ENCODE results near the gene GPC1.

DNA sequence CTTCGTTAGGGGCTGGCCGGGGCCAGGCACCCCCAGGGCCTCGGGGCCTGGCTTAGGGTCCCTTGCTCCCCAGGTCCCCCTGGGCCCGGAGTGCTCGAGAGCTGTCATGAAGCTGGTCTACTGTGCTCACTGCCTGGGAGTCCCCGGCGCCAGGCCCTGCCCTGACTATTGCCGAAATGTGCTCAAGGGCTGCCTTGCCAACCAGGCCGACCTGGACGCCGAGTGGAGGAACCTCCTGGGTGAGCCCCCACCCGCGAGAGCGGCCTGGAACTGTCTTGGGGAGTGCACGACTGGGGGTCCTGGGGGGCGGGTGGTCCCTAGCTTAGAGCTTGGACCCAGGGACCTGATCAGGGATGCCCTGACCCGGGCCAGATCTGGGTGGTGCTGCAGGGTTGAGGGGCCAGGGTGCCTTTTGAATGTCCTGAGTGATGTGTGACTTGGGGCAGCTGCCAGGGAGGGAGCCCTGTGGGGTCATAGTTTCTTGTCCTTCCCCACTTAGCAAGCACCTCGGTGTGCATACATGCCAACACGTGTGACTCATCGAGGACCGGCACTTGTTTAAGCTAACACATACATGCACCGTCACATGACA is 27.9 kb downstream of the GPC1 start:
- TF ChIP-seq, protein P1, sequence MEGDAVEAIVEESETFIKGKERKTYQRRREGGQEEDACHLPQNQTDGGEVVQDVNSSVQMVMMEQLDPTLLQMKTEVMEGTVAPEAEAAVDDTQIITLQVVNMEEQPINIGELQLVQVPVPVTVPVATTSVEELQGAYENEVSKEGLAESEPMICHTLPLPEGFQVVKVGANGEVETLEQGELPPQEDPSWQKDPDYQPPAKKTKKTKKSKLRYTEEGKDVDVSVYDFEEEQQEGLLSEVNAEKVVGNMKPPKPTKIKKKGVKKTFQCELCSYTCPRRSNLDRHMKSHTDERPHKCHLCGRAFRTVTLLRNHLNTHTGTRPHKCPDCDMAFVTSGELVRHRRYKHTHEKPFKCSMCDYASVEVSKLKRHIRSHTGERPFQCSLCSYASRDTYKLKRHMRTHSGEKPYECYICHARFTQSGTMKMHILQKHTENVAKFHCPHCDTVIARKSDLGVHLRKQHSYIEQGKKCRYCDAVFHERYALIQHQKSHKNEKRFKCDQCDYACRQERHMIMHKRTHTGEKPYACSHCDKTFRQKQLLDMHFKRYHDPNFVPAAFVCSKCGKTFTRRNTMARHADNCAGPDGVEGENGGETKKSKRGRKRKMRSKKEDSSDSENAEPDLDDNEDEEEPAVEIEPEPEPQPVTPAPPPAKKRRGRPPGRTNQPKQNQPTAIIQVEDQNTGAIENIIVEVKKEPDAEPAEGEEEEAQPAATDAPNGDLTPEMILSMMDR (IDR thresholded peaks at IDR 0.05): no peak
- no peak for TF ChIP-seq EZH2 (IDR thresholded peaks at IDR 0.05; ENCODE audit: borderline replicate concordance, insufficient read depth, low read depth, low read length, poor library complexity, severe bottlenecking)
